Activated CD8-positive, alpha-beta memory T cell treated with anti-CD3 and anti-CD28 coated beads for 1 hour (primary cell): ENCODE measurements around the gene HNRNPH2.

ENCODE experiments used
- DNase-seq, 2 donors: peaks; one replicate each; pipeline ENCODE4 v3.0.0-alpha.2; 2020; ENCODE audit warnings: low read depth in 1 of 2; ENCODE audit errors: extremely low read depth in 1 of 2

The HNRNPH2 gene

DNA sequence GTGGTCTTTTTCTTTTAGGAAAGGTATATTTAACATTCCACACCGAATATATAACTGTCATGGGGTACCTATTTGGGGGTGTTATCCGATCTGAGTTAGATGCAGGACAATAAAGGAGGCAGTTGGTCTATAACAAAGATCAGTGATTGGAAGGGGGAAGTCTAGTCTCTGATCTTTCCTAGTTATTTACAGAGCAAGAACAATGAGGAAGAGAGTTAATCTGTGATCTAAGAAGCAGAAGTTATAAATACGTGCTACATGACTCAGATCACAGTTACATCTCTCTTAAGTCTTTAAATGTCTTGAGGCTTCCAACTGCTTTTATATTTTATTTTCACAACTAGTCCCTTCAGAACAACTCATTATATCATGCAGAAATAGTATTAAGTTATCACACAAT lies 44.0 kb downstream of the HNRNPH2 start:
- DNase-seq = no peak

- no peak for DNase-seq
These were observed 52.6 kb downstream of the HNRNPH2 start for GRCh38 chrX:101460669-101461068.

DNA sequence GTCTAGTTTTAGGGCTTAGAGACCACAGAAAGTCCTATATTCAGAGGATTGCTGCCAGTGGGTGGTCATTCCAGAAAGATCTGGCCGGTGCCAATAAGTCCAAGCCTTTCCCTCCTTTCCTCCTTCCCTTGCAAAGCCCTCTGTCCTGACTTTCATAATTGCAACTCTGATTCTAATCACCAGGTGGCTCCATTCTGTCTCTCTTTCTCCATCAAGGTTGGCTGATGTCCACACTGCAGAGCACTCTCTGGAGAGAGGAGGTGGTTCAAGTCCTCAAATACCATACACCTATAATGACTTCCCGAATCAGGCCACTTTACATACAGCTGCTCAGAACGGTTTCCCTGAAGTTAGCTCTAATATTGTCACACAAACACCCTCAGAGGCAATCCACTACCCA lies 54.9 kb downstream of the HNRNPH2 start:
- DNase-seq = no peak
